ENCODE results near the gene KIF3B.
"Not testable (repeated sequence)": the region's sequence is repeated elsewhere in the genome, so short reads cannot be mapped to it uniquely, and the experiment has no call there.

KIF3B gene

DNA sequence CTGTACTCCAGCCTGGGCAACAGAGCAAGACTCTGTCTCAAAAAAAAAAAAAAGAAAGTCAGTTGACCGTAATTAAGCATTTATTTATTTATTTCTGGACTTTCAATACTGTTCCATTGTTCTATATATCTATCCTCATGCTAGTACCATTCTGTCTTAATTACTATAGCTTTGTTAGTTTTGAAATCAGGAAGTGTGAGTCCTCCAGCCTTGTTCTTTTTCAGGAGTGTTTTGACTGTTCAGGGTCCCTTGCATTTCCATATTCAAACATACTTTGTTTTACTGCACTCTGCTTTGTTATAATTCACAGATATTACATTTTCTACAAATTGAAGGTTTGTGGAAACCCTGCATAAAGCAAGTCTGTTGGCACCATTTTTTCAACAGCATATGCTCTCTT lies 43.9 kb downstream of the KIF3B start:
- no peak overlapping the region for H3K27ac ChIP-seq (ENCODE audit: low read depth, low read length)
- peaks cover 19% of the 10 kb centered on the region for H3K36me3 ChIP-seq (ENCODE audit: control insufficient read depth, insufficient read depth, low read length)
- no peak overlapping the region for H3K4me3 ChIP-seq (ENCODE audit: low read depth, low read length)
- H3K27me3 ChIP-seq (ENCODE audit: control insufficient read depth, insufficient read depth, low read length): no peaks in the 10 kb centered on the region
- H3K9me3 ChIP-seq (ENCODE audit: control insufficient read depth, insufficient read depth, low read depth, low read length): no peaks in the 10 kb centered on the region
- H3K9ac ChIP-seq (ENCODE audit: low read length): no peak overlapping the region
- no peaks in the 10 kb centered on the region; the same call in 1 of the 2 replicates for H3K4me1 ChIP-seq (ENCODE audit: control insufficient read depth, insufficient read depth, low read length)

DNA sequence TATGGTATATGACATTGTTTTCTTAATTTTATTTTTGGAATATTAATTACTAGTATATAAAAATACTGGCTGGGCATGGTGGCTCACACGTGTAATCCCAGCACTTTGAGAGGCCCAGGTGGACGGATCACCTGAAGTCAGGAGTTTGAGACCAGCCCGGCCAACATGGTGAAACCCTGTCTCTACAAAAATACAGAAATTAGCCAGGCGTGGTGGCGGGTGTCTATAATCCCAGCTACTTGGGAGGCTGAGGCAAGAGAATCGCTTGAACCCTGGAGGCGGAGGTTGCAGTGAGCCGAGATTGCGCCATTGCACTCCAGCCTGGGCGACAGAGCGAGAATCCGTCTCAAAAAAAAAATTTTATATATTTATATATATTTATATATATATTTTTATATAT lies 44.8 kb downstream of the KIF3B start:
- peaks cover 14% of the 10 kb centered on the region for H3K36me3 ChIP-seq (ENCODE audit: control insufficient read depth, insufficient read depth, low read length)
- not testable (repeated sequence) for H3K9ac ChIP-seq (ENCODE audit: low read length); H3K4me1 ChIP-seq (ENCODE audit: control insufficient read depth, insufficient read depth, low read length); H3K27me3 ChIP-seq (ENCODE audit: control insufficient read depth, insufficient read depth, low read length); H3K4me3 ChIP-seq (ENCODE audit: low read depth, low read length); H3K9me3 ChIP-seq (ENCODE audit: control insufficient read depth, insufficient read depth, low read depth, low read length); H3K27ac ChIP-seq (ENCODE audit: low read depth, low read length)

DNA sequence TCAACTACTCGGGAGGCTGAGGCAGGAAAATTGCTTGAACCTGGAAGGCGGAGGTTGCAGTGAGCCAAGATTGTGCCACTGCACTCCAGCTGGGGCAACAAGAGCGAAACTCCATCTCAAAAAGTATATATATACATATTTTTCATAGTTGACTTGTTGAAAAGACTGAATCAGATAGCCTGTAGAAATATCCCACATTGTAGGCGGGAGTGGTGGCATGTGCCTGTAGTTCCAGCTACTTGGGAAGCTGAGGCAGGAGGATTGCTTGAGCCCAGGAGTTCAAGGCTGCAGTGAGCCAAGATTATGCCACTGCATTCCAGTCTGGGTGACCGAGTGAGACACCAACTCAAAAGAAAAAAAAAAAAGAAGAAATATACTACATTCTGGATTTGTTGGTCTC lies 46.3 kb downstream of the KIF3B start:
- peaks cover 11% of the 10 kb centered on the region for H3K36me3 ChIP-seq (ENCODE audit: control insufficient read depth, insufficient read depth, low read length)
- H3K27me3 ChIP-seq (ENCODE audit: control insufficient read depth, insufficient read depth, low read length); H3K9ac ChIP-seq (ENCODE audit: low read length); H3K4me1 ChIP-seq (ENCODE audit: control insufficient read depth, insufficient read depth, low read length); H3K27ac ChIP-seq (ENCODE audit: low read depth, low read length); H3K4me3 ChIP-seq (ENCODE audit: low read depth, low read length); H3K9me3 ChIP-seq (ENCODE audit: control insufficient read depth, insufficient read depth, low read depth, low read length): not testable (repeated sequence)

DNA sequence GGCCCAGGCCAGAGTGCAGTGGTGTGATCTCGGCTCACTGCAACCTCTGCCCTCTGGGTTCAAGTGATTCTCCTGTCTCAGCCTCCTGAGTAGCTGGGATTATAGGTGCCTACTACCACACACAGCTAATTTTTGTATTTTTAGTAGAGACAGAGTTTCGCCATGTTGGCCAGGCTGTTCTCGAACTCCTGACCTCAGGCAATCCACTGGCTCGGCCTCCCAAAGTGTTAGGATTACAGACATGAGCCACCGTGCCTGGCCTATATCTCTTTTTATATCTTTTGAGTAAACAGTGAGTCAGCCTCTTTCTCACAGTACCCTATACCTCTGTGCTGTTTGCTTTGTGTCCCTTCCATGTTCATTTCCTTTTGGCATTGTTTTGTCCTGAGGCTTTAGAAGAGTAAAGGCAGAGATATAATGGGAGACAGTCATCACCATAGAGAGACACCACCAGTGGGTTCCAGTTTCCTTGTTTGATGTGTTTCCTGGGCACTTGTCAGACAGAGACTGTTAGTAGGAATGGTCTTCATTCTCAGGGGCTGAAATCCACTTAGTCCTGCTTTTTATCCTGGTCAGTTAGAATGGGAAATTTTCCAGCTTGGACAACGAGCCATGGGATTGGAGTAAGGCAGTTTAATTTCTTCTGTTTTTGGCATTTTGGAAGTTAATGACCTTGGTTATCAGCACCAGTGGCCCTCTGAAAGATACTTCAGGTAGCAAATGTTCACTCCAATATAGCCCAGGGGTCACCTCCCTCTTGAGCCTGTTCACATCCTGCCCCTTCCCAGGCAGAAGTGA lies 48.5 kb downstream of the KIF3B start:
- Histone ChIP-seq H3K4me3 (ENCODE audit: low read depth, low read length) (no peak overlapping the region), H3K27ac (ENCODE audit: low read depth, low read length) (no peak overlapping the region), H3K9ac (ENCODE audit: low read length) (no peak overlapping the region), H3K9me3 (ENCODE audit: control insufficient read depth, insufficient read depth, low read depth, low read length) (no peaks in the 10 kb centered on the region), H3K4me1 (ENCODE audit: control insufficient read depth, insufficient read depth, low read length) (no peaks in the 10 kb centered on the region; the same call in 1 of the 2 replicates), H3K27me3 (ENCODE audit: control insufficient read depth, insufficient read depth, low read length) (no peaks in the 10 kb centered on the region), H3K36me3 (ENCODE audit: control insufficient read depth, insufficient read depth, low read length) (peaks cover 16% of the 10 kb centered on the region)

GRCh38 chr20:32326504-32326845 lies 49.0 kb downstream of the KIF3B start:
- no peak overlapping the region for H3K4me3 ChIP-seq (ENCODE audit: low read depth, low read length)
- H3K9ac ChIP-seq (ENCODE audit: low read length): no peak overlapping the region
- H3K27me3 ChIP-seq (ENCODE audit: control insufficient read depth, insufficient read depth, low read length): no peaks in the 10 kb centered on the region
- no peak overlapping the region for H3K27ac ChIP-seq (ENCODE audit: low read depth, low read length)
- H3K9me3 ChIP-seq (ENCODE audit: control insufficient read depth, insufficient read depth, low read depth, low read length): no peaks in the 10 kb centered on the region
- no peaks in the 10 kb centered on the region; the same call in 1 of the 2 replicates for H3K4me1 ChIP-seq (ENCODE audit: control insufficient read depth, insufficient read depth, low read length)
- peaks cover 22% of the 10 kb centered on the region for H3K36me3 ChIP-seq (ENCODE audit: control insufficient read depth, insufficient read depth, low read length)

DNA sequence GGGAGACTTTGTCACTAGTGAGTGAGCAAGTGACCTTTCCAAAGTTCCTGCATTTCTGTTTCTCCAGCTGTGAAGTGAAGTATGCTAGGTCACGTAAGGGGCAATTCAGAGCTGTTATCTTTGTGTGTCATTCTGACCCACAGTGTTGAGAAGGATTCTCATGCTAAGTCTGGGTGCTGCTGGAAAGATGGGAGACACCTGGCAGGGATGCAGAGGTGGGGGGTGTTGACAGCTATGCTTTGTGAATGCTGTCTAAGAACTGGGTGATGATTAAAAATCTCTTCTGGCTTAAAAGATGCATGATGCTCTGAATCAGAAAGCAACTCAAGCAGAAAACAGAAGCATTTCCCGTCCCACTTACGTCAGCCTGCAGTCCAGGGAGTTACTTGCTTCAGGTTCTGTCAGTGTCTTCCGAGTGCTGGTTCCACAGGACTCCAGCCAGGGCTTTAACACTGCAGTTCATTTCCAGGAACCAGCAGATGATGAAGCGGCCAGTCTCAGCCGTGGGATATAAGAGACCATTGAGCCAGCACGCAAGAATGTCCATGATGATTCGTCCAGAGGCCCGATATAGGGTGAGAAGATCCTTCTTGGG lies 49.7 kb downstream of the KIF3B start:
- Histone ChIP-seq H3K9ac (ENCODE audit: low read length) (no peak overlapping the region), H3K4me1 (ENCODE audit: control insufficient read depth, insufficient read depth, low read length) (no peaks in the 10 kb centered on the region; the same call in 1 of the 2 replicates), H3K27ac (ENCODE audit: low read depth, low read length) (no peak overlapping the region), H3K4me3 (ENCODE audit: low read depth, low read length) (no peak overlapping the region), H3K9me3 (ENCODE audit: control insufficient read depth, insufficient read depth, low read depth, low read length) (no peaks in the 10 kb centered on the region), H3K27me3 (ENCODE audit: control insufficient read depth, insufficient read depth, low read length) (no peaks in the 10 kb centered on the region), H3K36me3 (ENCODE audit: control insufficient read depth, insufficient read depth, low read length) (peaks cover 29% of the 10 kb centered on the region)

- Histone ChIP-seq H3K27me3 (ENCODE audit: control insufficient read depth, insufficient read depth, low read length) (no peaks in the 10 kb centered on the region), H3K9me3 (ENCODE audit: control insufficient read depth, insufficient read depth, low read depth, low read length) (no peaks in the 10 kb centered on the region), H3K4me1 (ENCODE audit: control insufficient read depth, insufficient read depth, low read length) (no peaks in the 10 kb centered on the region; the same call in 1 of the 2 replicates), H3K9ac (ENCODE audit: low read length) (no peak overlapping the region), H3K36me3 (ENCODE audit: control insufficient read depth, insufficient read depth, low read length) (peaks cover 35% of the 10 kb centered on the region), H3K27ac (ENCODE audit: low read depth, low read length) (no peak overlapping the region), H3K4me3 (ENCODE audit: low read depth, low read length) (no peak overlapping the region)
Measured at GRCh38 chr20:32329817-32330554, 52.5 kb downstream of the KIF3B start.

DNA sequence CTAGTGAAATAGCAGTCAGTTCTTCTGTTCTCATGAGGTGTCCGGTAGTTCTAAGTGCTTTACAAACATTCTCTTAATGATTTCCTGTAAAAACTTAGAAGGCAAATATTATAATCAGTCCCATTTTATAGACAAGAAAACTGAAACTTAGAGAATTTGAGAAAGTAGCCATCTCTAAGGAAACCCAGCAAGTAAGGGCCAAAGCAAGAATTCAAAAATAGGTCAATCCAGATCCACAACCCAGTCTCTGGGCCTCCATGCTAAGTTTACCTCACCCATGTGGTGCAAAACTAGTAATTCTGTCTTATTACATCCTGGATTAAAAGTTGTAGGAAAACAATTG lies 53.1 kb downstream of the KIF3B start:
- peaks cover 35% of the 10 kb centered on the region for H3K36me3 ChIP-seq (ENCODE audit: control insufficient read depth, insufficient read depth, low read length)
- H3K9ac ChIP-seq (ENCODE audit: low read length): no peak overlapping the region
- H3K27ac ChIP-seq (ENCODE audit: low read depth, low read length): no peak overlapping the region
- no peaks in the 10 kb centered on the region; the same call in 1 of the 2 replicates for H3K4me1 ChIP-seq (ENCODE audit: control insufficient read depth, insufficient read depth, low read length)
- H3K9me3 ChIP-seq (ENCODE audit: control insufficient read depth, insufficient read depth, low read depth, low read length): no peaks in the 10 kb centered on the region
- no peaks in the 10 kb centered on the region for H3K27me3 ChIP-seq (ENCODE audit: control insufficient read depth, insufficient read depth, low read length)
- H3K4me3 ChIP-seq (ENCODE audit: low read depth, low read length): no peak overlapping the region

- Histone ChIP-seq H3K27ac (ENCODE audit: low read depth, low read length) (no peak overlapping the region), H3K36me3 (ENCODE audit: control insufficient read depth, insufficient read depth, low read length) (peaks cover 28% of the 10 kb centered on the region), H3K9me3 (ENCODE audit: control insufficient read depth, insufficient read depth, low read depth, low read length) (no peaks in the 10 kb centered on the region), H3K9ac (ENCODE audit: low read length) (no peak overlapping the region), H3K27me3 (ENCODE audit: control insufficient read depth, insufficient read depth, low read length) (no peaks in the 10 kb centered on the region), H3K4me3 (ENCODE audit: low read depth, low read length) (no peak overlapping the region), H3K4me1 (ENCODE audit: control insufficient read depth, insufficient read depth, low read length) (no peaks in the 10 kb centered on the region)
Measured at GRCh38 chr20:32332614-32333013, 55.2 kb downstream of the KIF3B start.

DNA sequence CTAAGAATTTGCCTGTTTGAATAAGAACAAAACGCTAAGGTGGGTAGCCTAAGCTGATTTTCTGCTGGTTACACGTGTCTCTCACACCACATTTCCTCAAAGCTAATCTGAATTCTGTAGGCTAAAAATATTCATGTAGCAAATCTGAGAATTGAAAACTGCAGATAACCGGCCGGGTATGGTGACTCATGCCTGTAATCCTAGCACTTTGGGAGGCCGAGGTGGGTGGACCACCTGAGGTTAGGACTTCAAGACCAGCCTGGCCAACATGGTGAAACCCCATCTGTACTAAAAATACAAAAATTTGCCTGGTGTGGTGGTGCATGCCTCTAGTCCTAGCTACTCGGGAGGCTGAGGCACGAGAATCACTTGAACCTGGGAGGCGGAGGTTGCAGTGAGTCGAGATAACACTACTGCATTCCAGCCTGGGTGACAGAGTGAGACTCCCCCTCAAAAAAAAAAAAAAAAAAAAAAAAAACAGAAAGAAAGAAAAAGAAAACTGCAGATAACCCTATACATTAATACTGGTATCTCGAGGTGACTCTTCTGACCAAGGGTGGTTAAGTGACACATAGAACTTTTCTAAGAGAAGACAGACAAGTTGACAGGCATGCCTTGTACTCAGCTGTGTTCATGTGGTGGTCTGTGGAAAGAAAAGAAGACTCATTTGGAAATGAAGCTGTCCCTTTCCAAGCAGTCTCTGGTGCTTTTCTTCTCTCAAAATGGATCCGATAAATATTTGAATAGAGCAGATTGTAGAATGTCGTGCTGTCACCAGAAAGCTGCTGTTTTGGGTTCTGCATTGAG lies 55.9 kb downstream of the KIF3B start:
- Histone ChIP-seq H3K27me3 (ENCODE audit: control insufficient read depth, insufficient read depth, low read length) (no peaks in the 10 kb centered on the region), H3K4me3 (ENCODE audit: low read depth, low read length) (no peak overlapping the region), H3K9ac (ENCODE audit: low read length) (no peak overlapping the region), H3K9me3 (ENCODE audit: control insufficient read depth, insufficient read depth, low read depth, low read length) (no peaks in the 10 kb centered on the region), H3K4me1 (ENCODE audit: control insufficient read depth, insufficient read depth, low read length) (no peaks in the 10 kb centered on the region), H3K27ac (ENCODE audit: low read depth, low read length) (no peak overlapping the region), H3K36me3 (ENCODE audit: control insufficient read depth, insufficient read depth, low read length) (peaks cover 27% of the 10 kb centered on the region)
